HepG2 (cell line): ENCODE data around the gene CEP44. TPM values are rescaled to one million over a fixed set of nuclear protein-coding genes. Genes with fewer than 3 reads are reported as not detected.

Experiments
- ATAC-seq: fragments of 200-7000 bp; cut with Tn5 transposase; 3 replicates; pipeline ENCODE4 v1.9.1; 2020; ENCODE audit warnings: mild to moderate bottlenecking, moderate library complexity
- BruUV-seq: library from RNA; stranded (reverse); fragments of 400-500 nt; replicated peaks from 2 replicates; lab custom pipeline; 2021; lab: Mats Ljungman, UMichigan
- CTCF ChIA-PET: fragments of 300-600 bp; formaldehyde crosslinking; extraction: SDS; loops from one replicate; lab custom pipeline; 2021; ENCODE audit warnings: low total read pairs, inconsistent platforms, low intra/inter-chr PET ratio; lab: Yijun Ruan, JAX
- POLR2A ChIA-PET: fragments of 350-600 bp; sonication (Branson Sonifier 250); formaldehyde crosslinking; loops from one replicate; lab custom pipeline; 2020; ENCODE audit warnings: antibody characterized with exemption, inconsistent platforms; lab: Yijun Ruan, JAX
- DNase-seq: peaks from one replicate; pipeline ENCODE4 v3.0.0-alpha.2; 2015; ENCODE audit warnings: low spot score
- FAIRE-seq: peaks from 3 replicates; lab custom pipeline; 2011; peaks lifted over from hg19 to GRCh38; lab: Jason Lieb, UNC
- H2AFZ ChIP-seq: one replicate; pipeline ENCODE4 v1.6.1; 2011; ENCODE audit warnings: low read length, inconsistent platforms
- H3K27ac ChIP-seq: fragments of 300-600 bp; 3 replicates; pipeline ENCODE4 v1.8.0; 2011; ENCODE audit warnings: mixed run types, mild to moderate bottlenecking, mixed read lengths, low read length, inconsistent platforms; ENCODE audit not compliant: insufficient read depth; ENCODE audit errors: extremely low read length
- H3K27me3 ChIP-seq, 2 experiments: fragments of 200-600 bp in 1 of 2; 2 replicates in 1 of 2; 3 replicates in 1 of 2; pipeline versions ENCODE4 v1.6.0 to v1.8.0; 2011; ENCODE audit warnings: low read length in 2 of 2, mild to moderate bottlenecking in 2 of 2, moderate library complexity in 2 of 2, inconsistent platforms in 1 of 2; ENCODE audit not compliant: insufficient read depth in 2 of 2, control insufficient read depth in 1 of 2
- H3K36me3 ChIP-seq, 2 experiments: fragments of 200-600 bp in 1 of 2; replicated peaks in 1 of 2; 2 replicates in 1 of 2; 3 replicates in 1 of 2; pipeline versions ENCODE4 v1.5.1 to v1.8.0; 2011; ENCODE audit warnings: low read length in 2 of 2, inconsistent platforms in 1 of 2; ENCODE audit not compliant: insufficient read depth in 2 of 2, control insufficient read depth in 1 of 2
- H3K4me1 ChIP-seq: 2 replicates; pipeline ENCODE4 v1.5.1; 2012; ENCODE audit warnings: low read length, inconsistent platforms; ENCODE audit not compliant: insufficient read depth
- H3K4me2 ChIP-seq: 2 replicates; pipeline ENCODE4 v1.6.0; 2011; ENCODE audit warnings: low read depth, low read length, inconsistent platforms
- H3K4me3 ChIP-seq, 3 experiments: fragments of 200-600 bp in 1 of 3; sonication (generic), shearing (Covaris generic) in 1 of 3; replicated peaks in 1 of 3; 2 replicates each; pipeline ENCODE4 v1.5.1; 2011 to 2016; ENCODE audit warnings: low read length in 3 of 3, inconsistent platforms in 2 of 3, low read depth in 2 of 3, mild to moderate bottlenecking in 2 of 3, control low read depth in 1 of 3, mixed read lengths in 1 of 3; ENCODE audit not compliant: insufficient read depth in 1 of 3
- H3K79me2 ChIP-seq: one replicate; pipeline ENCODE4 v1.6.1; 2011; ENCODE audit warnings: low read length, inconsistent platforms; ENCODE audit not compliant: insufficient read depth
- H3K9ac ChIP-seq: 2 replicates; pipeline ENCODE4 v1.6.0; 2011; ENCODE audit warnings: mild to moderate bottlenecking, low read depth, low read length, inconsistent platforms; ENCODE audit not compliant: insufficient read depth
- H3K9me3 ChIP-seq: 2 replicates; pipeline ENCODE4 v1.5.1; 2012; ENCODE audit warnings: mild to moderate bottlenecking, low read length
- H4K20me1 ChIP-seq: 2 replicates; pipeline ENCODE4 v1.6.0; 2011; ENCODE audit warnings: inconsistent platforms, mild to moderate bottlenecking, low read length, moderate library complexity; ENCODE audit not compliant: insufficient read depth
- E2F2 ChIP-seq: sonication (generic); formaldehyde crosslinking; IDR thresholded peaks from 2 replicates; pipeline ENCODE4 v1.4.0; 2020; ENCODE audit warnings: missing genetic modification reagents, borderline replicate concordance
- FUBP1 ChIP-seq: sonication (generic); formaldehyde crosslinking; IDR thresholded peaks from 2 replicates; pipeline ENCODE4 v1.5.1; 2020; ENCODE audit warnings: missing genetic modification reagents, mild to moderate bottlenecking, borderline replicate concordance
- GZF1 ChIP-seq: sonication (generic); formaldehyde crosslinking; IDR thresholded peaks from 2 replicates; pipeline ENCODE4 v1.5.1; 2020; ENCODE audit warnings: mild to moderate bottlenecking, missing genetic modification reagents
- HMG20B ChIP-seq: conservative IDR thresholded peaks from 2 replicates; pipeline ENCODE4 v1.6.1; 2016; ENCODE audit warnings: missing genetic modification reagents, missing compliant biosample characterization
- HMGXB4 ChIP-seq, 2 experiments: sonication (generic) in 1 of 2; formaldehyde crosslinking in 1 of 2; IDR thresholded peaks; 2 replicates each; pipeline versions ENCODE4 v1.4.0 to v1.6.1; 2018 to 2020; ENCODE audit warnings: missing genetic modification reagents in 2 of 2, borderline replicate concordance in 1 of 2, low read depth in 1 of 2, mild to moderate bottlenecking in 1 of 2, missing biosample characterization in 1 of 2
- HNRNPLL ChIP-seq: fragments of 200-400 bp; formaldehyde crosslinking; IDR thresholded peaks from 2 replicates; pipeline ENCODE4 v1.6.1; 2017; ENCODE audit warnings: mild to moderate bottlenecking, low read depth, low read length; ENCODE audit not compliant: poor library complexity, severe bottlenecking
- NBN ChIP-seq: fragments of 450-650 bp; conservative IDR thresholded peaks from 2 replicates; pipeline ENCODE4 v1.6.1; 2017
- NCOA5 ChIP-seq: sonication (generic); formaldehyde crosslinking; IDR thresholded peaks from 2 replicates; pipeline ENCODE4 v1.4.0; 2020; ENCODE audit warnings: missing genetic modification reagents
- PHF20 ChIP-seq: sonication (generic); formaldehyde crosslinking; IDR thresholded peaks from 2 replicates; pipeline ENCODE4 v1.5.0; 2020; ENCODE audit warnings: mild to moderate bottlenecking, missing genetic modification reagents
- PHF21A ChIP-seq: sonication (generic); formaldehyde crosslinking; IDR thresholded peaks from 2 replicates; pipeline ENCODE4 v1.5.0; 2020; ENCODE audit warnings: mild to moderate bottlenecking, missing genetic modification reagents
- PRMT3 ChIP-seq: sonication (generic); formaldehyde crosslinking; IDR thresholded peaks from 2 replicates; pipeline ENCODE4 v1.8.1; 2022; ENCODE audit warnings: low read depth, mild to moderate bottlenecking, moderate library complexity, missing genetic modification reagents, borderline replicate concordance
- REXO4 ChIP-seq: sonication (generic); formaldehyde crosslinking; IDR thresholded peaks from 2 replicates; pipeline ENCODE4 v1.8.0; 2022; ENCODE audit warnings: missing genetic modification reagents, mild to moderate bottlenecking, borderline replicate concordance
- SMC3 ChIP-seq: IDR thresholded peaks from 2 replicates; pipeline ENCODE4 v1.6.1; 2011; ENCODE audit warnings: low read length, improper control_type of control experiment
- SPEN ChIP-seq: sonication (generic); formaldehyde crosslinking; IDR thresholded peaks from 2 replicates; pipeline ENCODE4 v1.5.1; 2020; ENCODE audit warnings: low read depth, mild to moderate bottlenecking, missing genetic modification reagents
- ZNF10 ChIP-seq: sonication (generic); formaldehyde crosslinking; IDR thresholded peaks from 2 replicates; pipeline ENCODE4 v1.4.0; 2020; ENCODE audit warnings: mild to moderate bottlenecking, low read depth, missing genetic modification reagents, borderline replicate concordance
- ZNF121 ChIP-seq: sonication (generic); formaldehyde crosslinking; IDR thresholded peaks from 2 replicates; pipeline ENCODE4 v1.5.0; 2020; ENCODE audit warnings: mild to moderate bottlenecking, missing genetic modification reagents
- ZNF333 ChIP-seq: sonication (generic); formaldehyde crosslinking; IDR thresholded peaks from 2 replicates; pipeline ENCODE4 v1.4.0; 2020; ENCODE audit warnings: mild to moderate bottlenecking, missing genetic modification reagents, borderline replicate concordance
- ZNF574 ChIP-seq: sonication (generic); formaldehyde crosslinking; IDR thresholded peaks from 2 replicates; pipeline ENCODE4 v1.4.0; 2020; ENCODE audit warnings: missing genetic modification reagents
- WGBS: methylation state at CpG from one replicate; pipeline ENCODE4 v1.1.6; 2017; ENCODE audit warnings: low lambda C conversion rate; 5-methylcytosine and 5-hydroxymethylcytosine counted together
- in situ Hi-C: cut with HindIII; loops from 2 replicates; pipeline ENCODE4 v1.10.0; 2017; ENCODE audit warnings: low pct_unique_long_range_greater_than_20kb; ENCODE audit not compliant: extremely low pct_ligation_motif_present
- intact Hi-C: fragments of 100-400 bp; cut with micrococcal nuclease; formaldehyde crosslinking; loops from one replicate; pipeline ENCODE4 v1.10.0; 2022; ENCODE audit not compliant: unreplicated experiment
- polyA plus RNA-seq, 8 experiments: library from polyadenylated mRNA; depleted of rRNA in 3 of 8; stranded (reverse) in 7 of 8; unstranded in 1 of 8; fragments of >200 nt; fragmentation: Illumina TruSeq in 4 of 8; extraction: Trizol in 4 of 8; gene quantifications; 2 replicates each; pipeline versions ENCODE4 v1.2.1 to v1.2.3, GENCODE V29; 2011 to 2016; ENCODE audit warnings: low read depth in 4 of 8, missing spikeins in 1 of 8, mixed read lengths in 1 of 8; ENCODE audit not compliant: insufficient read depth in 1 of 8
- total RNA-seq, 5 experiments: library from RNA; depleted of rRNA; stranded (reverse); fragments of >200 nt; fragmentation: Illumina TruSeq; extraction: Trizol; gene quantifications; 2 replicates each; pipeline ENCODE4 v1.2.3, GENCODE V29; 2016; ENCODE audit warnings: low read depth in 1 of 5

The CEP44 gene
- total and polyA plus RNA-seq, 2 of the 13 experiments (the other 11 are each of a cell fraction or from before 2014, with no cell fraction given), result 5.5 to 11.9 TPM

- FAIRE-seq, result no peak
These were observed 75.1 kb downstream of the CEP44 start for GRCh38 chr4:174358829-174359228.

More at GRCh38 chr4:174358829-174359228, 75.1 kb downstream of the CEP44 start:
- no peaks in the 10 kb centered on the region; a peak in 1 of 5 replicates for H3K27me3 ChIP-seq
- no peak overlapping the region for H3K4me3 ChIP-seq
- no peak overlapping the region for H2AFZ ChIP-seq
- no peaks in the 10 kb centered on the region for H4K20me1 ChIP-seq
- H3K9ac ChIP-seq, result no peak overlapping the region
- ChIA-PET POLR2A (no interaction called here), CTCF (no interaction called here)
- 0% methylated on average over 1 of the region's 1 CpG for WGBS
- TF ChIP-seq PHF20 (CRISPR knock-in tag), result no peak
- no peak for TF ChIP-seq HMGXB4 (CRISPR knock-in tag; IDR thresholded peaks at IDR 0.05; ENCODE audit: borderline replicate concordance in 1 of 2, low read depth in 1 of 2)
- TF ChIP-seq FUBP1, result no peak
- TF ChIP-seq HMG20B (CRISPR knock-in tag), result no peak
- TF ChIP-seq E2F2 (CRISPR knock-in tag), result no peak
- no peak for TF ChIP-seq PHF21A (CRISPR knock-in tag)
- no peak for TF ChIP-seq ZNF121 (CRISPR knock-in tag)
- TF ChIP-seq REXO4 (CRISPR knock-in tag), result no peak
- TF ChIP-seq ZNF574 (CRISPR knock-in tag), result no peak
- TF ChIP-seq NCOA5 (CRISPR knock-in tag), result no peak
- TF ChIP-seq NBN, result no peak
- TF ChIP-seq ZNF333, result no peak
- TF ChIP-seq ZNF10, result no peak
- no peak for TF ChIP-seq SPEN
- no peak for TF ChIP-seq GZF1 (CRISPR knock-in tag)
- no peak for TF ChIP-seq HNRNPLL
- no peak for TF ChIP-seq PRMT3
- no peak for TF ChIP-seq SMC3
- intact Hi-C loops (no loop called here), in situ Hi-C loops (no loop called here)
- H3K27ac ChIP-seq, result no peak overlapping the region
- ATAC-seq (no peak), DNase-seq (no peak)
- no peaks in the 10 kb centered on the region for H3K36me3 ChIP-seq
- no peaks in the 10 kb centered on the region for H3K9me3 ChIP-seq
- no peaks in the 10 kb centered on the region for H3K79me2 ChIP-seq
- H3K4me1 ChIP-seq, result no peaks in the 10 kb centered on the region
- H3K4me2 ChIP-seq, result no peak overlapping the region
- no TSS peak for BruUV-seq
